Dermis blood vessel endothelial cell (primary cell): ENCODE data around the gene CAMK2N1. TPM values are rescaled to one million over a fixed set of nuclear protein-coding genes. Genes with fewer than 3 reads are reported as not detected.

Source experiments
- DNase-seq: peaks from one replicate; pipeline ENCODE4 v3.0.0; 2010
- total RNA-seq: library from RNA; depleted of rRNA; stranded (reverse); fragments of >200 nt; gene quantifications from 2 replicates; pipeline ENCODE4 v1.2.3, GENCODE V29; 2014

The CAMK2N1 gene
- total RNA-seq, 1 donor from 2014 or later = 7.8 TPM

DNA sequence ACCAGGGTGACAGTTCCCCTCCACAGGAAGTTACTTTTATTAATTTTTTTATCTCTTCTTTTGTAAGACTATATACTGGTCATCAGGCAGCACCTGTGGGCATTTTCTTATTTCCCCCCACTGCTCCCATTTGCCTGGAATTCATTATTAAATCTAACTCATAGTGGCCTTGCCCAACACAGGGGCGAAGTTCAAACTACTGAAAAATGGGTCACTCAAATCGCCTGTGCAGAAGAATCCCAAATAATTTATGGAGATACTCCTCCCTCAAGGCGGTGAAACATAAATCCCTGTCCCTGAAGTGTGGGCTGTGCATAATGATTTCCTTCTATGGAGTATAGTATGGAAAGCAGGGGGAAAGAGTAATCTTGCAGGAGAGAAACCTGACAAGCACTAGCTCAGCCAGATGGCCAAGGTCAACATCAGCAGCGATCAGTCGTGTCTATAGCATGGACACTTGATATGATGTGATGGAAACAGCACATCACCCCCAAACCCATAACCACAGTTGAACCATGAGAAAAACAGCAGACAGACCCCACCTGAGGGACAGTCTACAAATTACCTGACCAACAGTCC is 7.9 kb downstream of the CAMK2N1 start:
- no peak for DNase-seq

- no peak for DNase-seq
These were observed 8.5 kb downstream of the CAMK2N1 start for GRCh38 chr1:20477348-20478056.

DNA sequence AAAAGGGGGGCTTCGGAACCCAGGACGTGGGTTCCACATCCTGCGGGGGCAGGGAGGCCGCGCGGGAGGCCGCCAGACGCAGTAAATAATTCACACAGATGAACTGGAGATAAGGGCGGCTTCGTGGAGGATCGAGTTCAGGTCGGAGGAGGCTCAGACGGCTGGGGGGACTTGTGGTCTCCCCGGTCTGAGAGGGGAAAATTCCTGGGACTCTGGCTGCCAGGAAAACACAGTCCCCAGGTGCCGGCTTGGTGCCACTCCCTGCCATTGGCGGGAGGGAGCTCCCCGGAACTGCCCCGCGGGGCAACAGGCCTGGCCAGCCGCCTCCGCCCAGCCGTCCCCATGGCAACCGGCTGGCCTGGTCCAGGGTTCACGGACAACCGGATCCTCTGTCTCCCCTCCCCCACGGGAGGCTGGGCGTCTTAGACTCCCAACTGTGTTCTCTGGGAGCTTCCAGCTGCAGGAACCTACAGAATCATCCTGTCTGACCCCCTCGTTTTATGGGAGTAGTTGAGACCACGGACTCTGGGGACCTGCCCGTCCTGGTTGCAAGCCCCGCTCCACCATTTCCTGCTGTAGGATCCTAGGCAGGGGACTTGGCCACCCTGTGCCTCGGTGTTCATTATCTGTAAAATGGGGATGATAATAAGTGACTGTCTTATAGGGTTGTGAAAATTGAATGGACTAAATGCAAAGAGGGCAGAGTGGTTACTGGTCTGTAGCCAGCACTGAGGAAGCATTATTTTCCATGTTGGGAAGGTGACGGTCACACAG is 9.6 kb downstream of the CAMK2N1 start:
- no peak for DNase-seq

- DNase-seq = no peak
These were observed 11.0 kb downstream of the CAMK2N1 start for GRCh38 chr1:20474996-20475395.

GRCh38 chr1:20474333-20474975 is 11.6 kb downstream of the CAMK2N1 start:
- no peak for DNase-seq

GRCh38 chr1:20473894-20474293 is 12.1 kb downstream of the CAMK2N1 start:
- DNase-seq = no peak

DNA sequence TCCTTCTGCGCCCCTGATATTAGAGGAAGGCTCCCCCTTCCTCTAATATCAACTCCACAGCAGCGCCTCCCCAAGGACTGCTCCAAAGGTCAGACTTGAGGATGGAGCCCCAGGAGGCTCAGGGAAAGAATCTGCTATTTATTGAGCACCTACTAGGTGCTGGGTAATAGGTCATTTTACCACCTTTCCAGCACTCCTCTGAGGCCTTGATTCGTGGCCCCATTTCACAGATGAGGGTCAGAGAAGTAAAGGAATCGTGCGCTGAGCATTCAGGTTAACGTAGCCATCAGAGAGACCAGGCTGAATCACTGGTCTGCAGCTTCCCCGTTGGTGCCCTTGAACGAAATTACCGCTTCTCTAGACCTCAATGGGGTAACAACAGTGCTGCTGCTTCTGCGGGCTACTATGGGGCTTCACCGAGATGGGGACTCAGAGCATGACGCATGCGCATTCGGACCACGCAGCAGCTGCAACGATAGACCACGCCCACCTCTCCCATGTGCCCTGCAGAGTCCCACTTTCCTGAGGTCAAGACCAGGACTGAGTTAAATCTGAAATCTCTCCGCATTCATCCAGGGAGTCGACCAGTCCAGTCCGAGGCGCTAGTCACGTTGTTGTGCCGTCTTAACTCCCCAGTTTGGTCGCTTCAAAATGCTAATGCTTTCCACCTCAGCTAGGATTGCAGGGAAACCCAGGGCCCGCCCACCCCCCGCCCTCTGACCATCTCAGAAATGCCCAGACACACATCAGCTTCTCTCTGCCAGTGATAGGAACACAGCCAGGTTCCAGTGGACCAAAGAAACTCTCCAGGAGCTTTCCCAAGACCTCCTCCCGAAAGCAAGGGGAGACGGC is 12.9 kb downstream of the CAMK2N1 start:
- DNase-seq = peak; percentile 64

DNA sequence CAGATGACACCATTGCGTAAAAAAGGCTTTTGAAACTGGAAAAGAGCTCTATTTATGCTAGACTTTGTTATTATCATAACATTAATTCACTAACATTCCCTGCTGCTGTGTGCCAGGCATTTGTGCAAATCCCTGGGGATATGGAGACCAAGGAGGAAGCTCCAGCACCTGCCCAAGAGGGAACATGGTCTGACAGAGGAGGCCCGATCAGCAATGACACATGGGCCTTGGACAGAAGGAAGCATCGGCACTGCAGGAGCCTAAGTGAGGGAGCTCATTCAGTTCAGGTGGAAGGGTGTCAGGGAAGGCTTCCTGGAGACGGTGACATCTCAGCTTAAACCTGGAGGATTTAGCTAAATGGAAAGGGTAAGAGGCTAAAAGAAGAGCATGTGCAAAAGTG is 13.9 kb downstream of the CAMK2N1 start:
- no peak for DNase-seq

DNA sequence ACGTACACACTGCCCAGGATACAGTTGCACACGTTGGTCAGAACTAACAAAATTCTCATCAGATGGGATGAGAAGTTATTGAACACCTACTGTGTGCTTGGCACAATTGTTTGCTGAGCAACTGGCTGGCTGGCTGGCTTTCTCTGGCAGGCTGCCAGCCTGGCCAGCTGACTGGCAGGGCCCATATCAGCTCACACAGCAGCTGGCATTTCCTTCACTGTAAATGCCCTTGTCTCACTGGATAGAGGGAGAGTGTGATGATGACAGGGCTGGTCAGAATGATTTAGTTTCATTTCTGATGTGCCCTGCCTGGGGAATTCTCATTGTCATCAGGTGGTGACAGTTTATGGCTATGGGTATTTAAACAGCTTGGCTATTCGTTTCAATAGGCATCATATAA is 15.8 kb downstream of the CAMK2N1 start:
- DNase-seq = peak; percentile 13

GRCh38 chr1:20469406-20470076 is 16.5 kb downstream of the CAMK2N1 start:
- DNase-seq = no peak

DNA sequence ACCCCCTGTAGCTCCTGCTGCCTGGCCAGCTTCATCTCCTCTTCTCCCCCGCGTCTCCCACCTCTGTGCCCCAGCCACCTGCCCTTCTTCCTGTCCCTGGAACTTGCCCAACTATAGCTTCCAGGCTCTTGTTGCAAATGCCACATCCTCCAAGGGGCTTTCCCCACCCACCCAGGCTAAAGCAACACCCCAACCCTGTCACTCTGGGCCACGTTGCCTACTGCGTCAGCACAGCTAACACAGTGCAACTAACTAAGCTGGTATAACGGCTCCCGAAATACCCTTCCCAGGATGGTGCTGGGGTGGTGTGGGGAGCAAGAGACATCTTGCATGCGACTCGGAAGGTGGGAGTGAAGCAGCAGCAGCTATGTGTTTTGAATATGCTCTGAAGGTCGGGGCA is 19.7 kb downstream of the CAMK2N1 start:
- no peak for DNase-seq

DNA sequence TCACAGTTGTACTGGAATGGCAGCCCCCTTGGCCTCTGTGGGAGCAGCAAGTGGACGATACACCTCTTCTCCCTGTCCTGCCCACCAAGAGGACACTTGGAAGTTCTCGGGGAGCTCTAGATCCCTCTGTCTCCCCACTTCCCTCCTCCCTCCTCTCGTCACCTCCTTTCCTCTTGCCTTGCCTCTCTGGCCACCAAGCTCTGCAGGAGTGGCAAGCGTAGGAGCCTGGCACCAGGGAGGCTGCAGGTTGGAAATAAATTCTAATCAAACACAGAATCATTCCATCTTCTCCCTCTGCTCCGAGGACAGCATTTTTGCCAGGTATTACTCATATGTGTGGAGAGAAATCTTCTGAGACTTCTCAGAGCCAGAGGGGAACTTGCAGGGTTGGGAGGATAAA is 20.8 kb downstream of the CAMK2N1 start:
- no peak for DNase-seq

- no peak for DNase-seq
These were observed 22.5 kb downstream of the CAMK2N1 start for GRCh38 chr1:20463502-20463901.

GRCh38 chr1:20462397-20462796 is 23.6 kb downstream of the CAMK2N1 start:
- DNase-seq = no peak

DNA sequence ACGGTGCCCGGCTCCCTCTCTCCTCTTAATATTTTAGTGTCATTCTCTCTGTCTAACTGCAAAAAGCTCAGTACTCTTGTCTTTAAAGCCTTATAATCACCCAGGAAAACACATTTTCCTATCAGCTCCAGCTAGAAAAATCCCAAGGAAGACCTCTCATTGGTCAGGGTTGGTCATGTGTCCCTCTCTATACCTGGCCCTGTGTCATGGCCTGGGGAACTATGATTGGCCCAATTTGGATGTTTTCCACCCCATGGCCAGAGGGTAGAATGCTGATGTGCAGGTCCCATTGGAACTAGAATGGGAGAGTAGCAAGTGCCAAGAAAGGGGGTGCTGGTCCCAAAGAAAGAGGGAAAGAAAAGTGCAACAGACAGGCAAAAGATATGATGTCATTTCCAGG is 27.3 kb downstream of the CAMK2N1 start:
- no peak for DNase-seq

- DNase-seq = no peak
These were observed 32.0 kb downstream of the CAMK2N1 start for GRCh38 chr1:20454004-20454403.

DNA sequence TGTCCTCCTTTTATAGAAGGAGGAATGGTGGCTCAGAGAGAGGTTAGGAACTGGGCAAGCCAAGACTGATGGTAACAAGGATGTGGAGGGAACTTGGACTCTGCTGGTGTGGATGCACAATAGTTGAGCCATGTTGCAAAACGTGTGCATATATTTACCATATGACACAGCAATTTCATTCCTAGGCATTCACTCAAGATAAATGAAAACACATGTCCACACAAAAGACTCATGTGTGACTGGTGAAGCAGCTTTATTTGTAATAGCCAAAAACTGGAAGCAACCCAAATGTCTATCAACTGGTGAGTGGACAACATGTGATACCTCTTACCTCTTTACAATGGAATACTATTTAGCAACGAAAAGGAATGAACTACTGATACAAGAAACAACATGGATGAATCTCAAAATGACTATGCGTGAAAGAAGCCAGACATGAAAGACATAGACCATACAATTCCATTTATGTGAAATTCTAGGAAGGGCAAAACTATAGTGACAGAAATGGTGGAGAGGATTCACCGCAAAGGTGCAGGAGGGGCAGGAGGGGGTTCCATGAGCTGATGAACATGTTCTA is 36.2 kb downstream of the CAMK2N1 start:
- DNase-seq = no peak

DNA sequence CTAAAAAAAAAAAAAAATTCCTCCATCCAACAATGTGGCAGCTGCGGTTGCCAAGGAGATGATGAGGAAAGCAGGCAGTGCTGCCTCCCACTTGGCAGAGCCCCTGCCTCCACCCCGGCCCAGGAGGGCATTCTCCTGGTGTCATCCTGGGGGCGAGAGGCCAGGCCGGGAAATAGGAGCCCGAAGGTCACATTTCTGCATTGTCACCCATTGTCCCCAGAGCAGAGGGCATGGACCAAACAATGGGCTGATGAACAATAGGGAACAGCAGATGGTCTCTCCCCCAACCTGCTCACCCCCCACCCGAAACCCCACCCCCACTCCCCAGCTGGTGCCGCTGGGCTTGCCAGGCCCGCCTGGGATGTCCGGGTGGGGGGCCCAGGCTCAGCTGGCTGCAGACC is 37.3 kb downstream of the CAMK2N1 start:
- DNase-seq = no peak

GRCh38 chr1:20447794-20448193 is 38.2 kb downstream of the CAMK2N1 start:
- DNase-seq = no peak

- peak; percentile 8 for DNase-seq
These were observed 39.2 kb downstream of the CAMK2N1 start for GRCh38 chr1:20446796-20447195.

DNA sequence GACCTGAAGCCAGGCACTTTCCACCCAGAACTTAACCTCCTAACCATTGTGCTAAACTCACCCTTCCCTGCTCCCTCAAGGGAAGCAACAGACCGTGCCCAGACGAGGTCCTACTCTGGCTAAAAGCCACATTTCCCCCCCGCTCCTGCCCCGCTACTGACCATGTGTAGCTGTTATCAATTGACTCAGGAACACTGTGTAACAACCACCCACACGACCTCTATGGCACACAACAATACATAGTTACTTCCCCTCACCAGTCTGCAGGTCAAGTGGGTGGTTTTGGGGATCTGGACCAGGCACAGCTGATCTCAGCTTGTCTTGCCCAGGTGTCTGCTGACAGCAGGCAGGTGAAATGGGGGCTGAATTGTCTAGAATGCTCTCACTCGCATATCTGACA is 40.1 kb downstream of the CAMK2N1 start:
- no peak for DNase-seq
